Right cardiac atrium (tissue), 5 donors: ENCODE measurements around the gene IGF1R. TPM values are rescaled to one million over a fixed set of nuclear protein-coding genes. Genes with fewer than 3 reads are reported as not detected.

Source experiments
- ATAC-seq, 2 donors: fragments of 200-7000 bp; cut with Tn5 transposase; one replicate each; pipeline versions ENCODE4 v1.8.0 to v1.9.1; 2020; ENCODE audit warnings: moderate library complexity in 2 of 2, mild to moderate bottlenecking in 1 of 2
- DNase-seq, 3 donors: peaks; one replicate each; pipeline ENCODE4 v3.0.0-alpha.2; 2020
- H3K27ac ChIP-seq: one replicate; pipeline ENCODE4 v1.5.1; 2013; ENCODE audit warnings: mild to moderate bottlenecking, low read length, control low read depth, moderate library complexity
- H3K27me3 ChIP-seq: one replicate; pipeline ENCODE4 v1.6.1; 2013; ENCODE audit not compliant: control insufficient read depth, insufficient read depth
- H3K4me1 ChIP-seq: one replicate; pipeline ENCODE4 v1.6.1; 2013; ENCODE audit warnings: low read length; ENCODE audit not compliant: control insufficient read depth, insufficient read depth
- H3K4me3 ChIP-seq: one replicate; pipeline ENCODE4 v1.5.1; 2013; ENCODE audit warnings: low read length, control low read depth
- H3K9me3 ChIP-seq: one replicate; pipeline ENCODE4 v1.6.1; 2013; ENCODE audit warnings: low read length; ENCODE audit not compliant: control insufficient read depth
- WGBS: extraction: QIAGEN DNeasy Blood & Tissue Kit; methylation state at CpG from one replicate; pipeline ENCODE4 v1.1.7; 2013; 5-methylcytosine and 5-hydroxymethylcytosine counted together
- intact Hi-C, 4 donors: fragments of 100-400 bp; cut with DNase I; formaldehyde crosslinking; loops; one replicate each; pipeline versions ENCODE4 v1.11.0 to v1.14.0; 2022 to 2023
- polyA plus RNA-seq: library from polyadenylated mRNA; stranded (reverse); fragments of 200-250 nt; gene quantifications from one replicate; pipeline ENCODE4 v1.2.3, GENCODE V29; 2013
- total RNA-seq, 4 donors: library from RNA; stranded (reverse); fragmentation: NEBNext Ultra II Directional; extraction: Animal tissue kit (Norgen Biotek cat#: 25700); gene quantifications; one replicate each; pipeline ENCODE4 v1.2.1, GENCODE V29; 2021
- donor health status: healthy with polysubstance abuse.
- donor health status: DM: no; HTN: yes; CAD: no.
- donor health status: DM: no; HTN: no; CAD: no.
- donor health status: DM: no; HTN: yes; CAD: no; lungs with severe emphysema.
- donor health status: DM: yes; HTN: yes; CAD: no.

The IGF1R gene
- total and polyA plus RNA-seq, 5 donors, result 9.0 to 52.3 (median 34.4) TPM

- peaks cover 21% of the 10 kb centered on the region for H3K4me1 ChIP-seq
- intact Hi-C loops, result no loop called here
- H3K27ac ChIP-seq, result peak overlapping the region; percentile 74
- 53% methylated on average over 18 of the region's 18 CpGs for WGBS
- peak overlapping the region; percentile 22 for H3K4me3 ChIP-seq
- DNase-seq (peak in 2 of 3 donors; percentile 48 to 56), ATAC-seq (no peak)
- H3K27me3 ChIP-seq, result no peaks in the 10 kb centered on the region
- H3K9me3 ChIP-seq, result no peaks in the 10 kb centered on the region
Measured at GRCh38 chr15:98853617-98854420, 205.5 kb downstream of the IGF1R start.

- Histone ChIP-seq H3K27me3 (no peaks in the 10 kb centered on the region), H3K4me3 (no peak overlapping the region), H3K9me3 (no peaks in the 10 kb centered on the region), H3K4me1 (peaks cover 21% of the 10 kb centered on the region), H3K27ac (peak overlapping the region; percentile 74)
- 64% methylated on average over 7 of the region's 7 CpGs for WGBS
- intact Hi-C loops, result no loop called here
- DNase-seq (peak in 1 of 3 donors; percentile 34), ATAC-seq (no peak)
Measured at GRCh38 chr15:98854496-98854895, 206.2 kb downstream of the IGF1R start.

- Histone ChIP-seq H3K27me3 (no peaks in the 10 kb centered on the region), H3K27ac (no peak overlapping the region), H3K4me1 (peaks cover 21% of the 10 kb centered on the region), H3K4me3 (no peak overlapping the region), H3K9me3 (no peaks in the 10 kb centered on the region)
- WGBS, result 85% methylated on average over 10 of the region's 10 CpGs
- intact Hi-C loops, result no loop called here
- ATAC-seq, result no peak
- DNase-seq, result no peak
Measured at GRCh38 chr15:98855067-98855814, 206.9 kb downstream of the IGF1R start.

DNA sequence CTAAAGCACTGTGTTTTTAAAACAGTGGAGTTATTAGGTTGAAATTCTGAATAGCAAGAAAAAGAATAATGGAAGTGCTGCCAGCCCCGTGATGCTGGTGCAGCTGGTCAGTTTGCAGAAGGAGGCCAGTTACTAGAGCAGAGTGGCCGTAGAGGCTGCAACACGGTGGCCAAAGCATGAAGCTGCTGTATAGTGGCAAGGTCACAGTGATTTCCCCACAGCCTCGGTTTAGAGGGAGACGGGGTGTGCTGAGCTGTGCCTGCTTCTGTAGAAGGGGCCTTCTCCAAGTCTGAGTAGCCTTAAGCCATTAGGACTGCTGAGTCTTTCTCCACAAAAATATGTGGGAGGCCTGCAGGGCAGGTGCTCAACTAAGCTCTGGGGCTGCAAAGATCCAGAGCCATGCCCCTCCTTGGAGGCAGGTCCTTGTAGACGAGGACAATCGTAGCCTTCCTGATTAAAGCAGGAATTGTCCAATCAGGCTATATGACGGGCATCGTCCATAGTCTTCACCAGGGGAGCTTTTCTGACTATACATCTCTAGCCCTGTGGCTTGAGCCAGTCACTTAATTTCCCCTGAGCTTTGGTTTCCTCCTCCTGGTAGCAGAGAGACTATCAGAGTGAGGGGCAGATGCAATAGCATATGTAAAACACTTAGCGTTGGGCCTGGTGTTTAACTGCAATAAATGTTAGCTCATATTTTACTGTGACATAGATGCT lies 207.6 kb downstream of the IGF1R start:
- H3K27ac ChIP-seq, result no peak overlapping the region
- H3K9me3 ChIP-seq, result no peaks in the 10 kb centered on the region
- DNase-seq (peak in 1 of 3 donors; percentile 28), ATAC-seq (no peak)
- H3K27me3 ChIP-seq, result no peaks in the 10 kb centered on the region
- 68% methylated on average over 10 of the region's 10 CpGs for WGBS
- H3K4me3 ChIP-seq, result no peak overlapping the region
- intact Hi-C loops, result no loop called here
- peaks cover 19% of the 10 kb centered on the region for H3K4me1 ChIP-seq

GRCh38 chr15:98856532-98856907 lies 208.2 kb downstream of the IGF1R start:
- DNase-seq (no peak), ATAC-seq (no peak)
- no peaks in the 10 kb centered on the region for H3K27me3 ChIP-seq
- 62% methylated on average over 1 of the region's 1 CpG for WGBS
- intact Hi-C loops, result no loop called here
- H3K4me1 ChIP-seq, result peaks cover 19% of the 10 kb centered on the region
- H3K4me3 ChIP-seq, result no peak overlapping the region
- no peaks in the 10 kb centered on the region for H3K9me3 ChIP-seq
- H3K27ac ChIP-seq, result no peak overlapping the region

- peak overlapping the region; percentile 4 for H3K27ac ChIP-seq
- no peaks in the 10 kb centered on the region for H3K9me3 ChIP-seq
- 30% methylated on average over 9 of the region's 9 CpGs for WGBS
- H3K4me1 ChIP-seq, result peaks cover 18% of the 10 kb centered on the region
- intact Hi-C loops, result no loop called here
- no peak overlapping the region for H3K4me3 ChIP-seq
- ATAC-seq (no peak), DNase-seq (no peak)
- no peaks in the 10 kb centered on the region for H3K27me3 ChIP-seq
Measured at GRCh38 chr15:98858610-98859023, 210.3 kb downstream of the IGF1R start.

GRCh38 chr15:98859149-98859548 lies 210.8 kb downstream of the IGF1R start:
- Histone ChIP-seq H3K27me3 (no peaks in the 10 kb centered on the region), H3K9me3 (no peaks in the 10 kb centered on the region), H3K4me3 (no peak overlapping the region), H3K27ac (no peak overlapping the region), H3K4me1 (peaks cover 15% of the 10 kb centered on the region)
- 97% methylated on average over 6 of the region's 6 CpGs for WGBS
- ATAC-seq (no peak), DNase-seq (no peak)
- intact Hi-C loops, result no loop called here

DNA sequence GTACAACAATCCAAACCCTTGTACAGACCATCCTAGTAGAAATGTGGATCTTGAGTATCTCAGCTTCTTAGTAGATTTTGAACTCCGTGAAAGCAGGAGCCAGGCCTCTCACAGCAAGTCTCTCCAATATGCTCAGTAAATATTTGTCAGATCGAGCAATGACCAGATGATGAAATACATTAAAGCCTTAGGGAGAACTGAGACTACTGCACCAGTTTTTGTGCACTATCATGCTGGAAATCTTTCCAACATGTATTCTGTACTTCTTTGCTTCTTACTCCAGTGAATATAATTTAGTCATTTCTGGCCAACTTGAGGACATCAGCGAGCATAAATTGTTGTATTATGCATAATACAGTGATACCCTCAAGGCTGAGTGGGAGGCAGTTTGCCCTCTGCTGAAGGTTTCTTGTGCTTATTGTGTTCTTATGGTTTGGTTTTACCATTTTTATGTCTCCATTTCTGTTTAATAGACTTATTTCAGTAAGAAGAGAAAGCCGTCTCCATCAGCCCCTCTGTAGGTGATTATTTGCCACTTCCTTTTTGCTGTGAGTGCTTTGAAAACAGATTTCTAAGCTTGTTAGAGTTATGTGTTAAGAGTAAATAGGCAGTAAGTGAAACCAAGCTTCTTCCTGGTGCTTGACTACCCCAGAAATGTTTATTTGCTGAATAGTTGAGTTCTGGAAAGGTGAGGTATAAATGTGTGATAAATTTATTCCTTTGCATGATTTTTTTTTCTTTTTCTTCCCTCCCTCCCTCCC lies 212.1 kb downstream of the IGF1R start:
- Histone ChIP-seq H3K4me3 (no peak overlapping the region), H3K4me1 (peaks cover 17% of the 10 kb centered on the region), H3K9me3 (no peaks in the 10 kb centered on the region), H3K27ac (no peak overlapping the region), H3K27me3 (no peaks in the 10 kb centered on the region)
- DNase-seq (no peak), ATAC-seq (no peak)
- WGBS, result 67% methylated on average over 4 of the region's 4 CpGs
- intact Hi-C loops, result loop anchor here in 1 of 4 donors (10.0 kb wide), 1 partner anchor 354 kb away; no protein-coding TSS in a partner anchor

DNA sequence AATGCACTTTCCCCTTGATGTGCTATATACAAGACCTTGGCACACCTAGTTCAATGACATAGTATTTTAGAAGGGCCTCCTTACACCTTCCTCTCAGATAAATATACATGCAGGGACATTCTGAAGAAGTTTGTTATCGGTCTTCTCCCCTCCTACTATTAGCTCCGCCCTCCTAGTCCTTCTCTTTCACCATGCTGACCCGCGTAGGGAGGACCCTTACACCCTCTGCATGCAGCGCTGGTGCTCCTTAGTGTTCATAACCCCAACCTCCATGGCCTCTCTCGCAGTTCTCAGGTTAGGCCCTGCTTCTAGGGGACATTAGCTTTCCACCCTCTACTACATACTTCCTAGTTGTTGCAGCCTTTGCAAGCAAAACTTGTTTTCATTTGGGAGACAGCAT lies 212.8 kb downstream of the IGF1R start:
- WGBS, result 87% methylated on average over 6 of the region's 6 CpGs
- no peak overlapping the region for H3K27ac ChIP-seq
- H3K4me3 ChIP-seq, result no peak overlapping the region
- no peak for DNase-seq
- ATAC-seq, result no peak
- intact Hi-C loops, result loop anchor here in 1 of 4 donors (10.0 kb wide), 1 partner anchor 354 kb away; no protein-coding TSS in a partner anchor
- H3K27me3 ChIP-seq, result no peaks in the 10 kb centered on the region
- peaks cover 12% of the 10 kb centered on the region for H3K4me1 ChIP-seq
- H3K9me3 ChIP-seq, result no peaks in the 10 kb centered on the region

- H3K9me3 ChIP-seq, result no peaks in the 10 kb centered on the region
- intact Hi-C loops, result loop anchor here in 1 of 4 donors (10.0 kb wide), 1 partner anchor 351 kb away; no protein-coding TSS in a partner anchor
- peaks cover 6% of the 10 kb centered on the region for H3K4me1 ChIP-seq
- H3K27me3 ChIP-seq, result no peaks in the 10 kb centered on the region
- no peak overlapping the region for H3K27ac ChIP-seq
- no peak overlapping the region for H3K4me3 ChIP-seq
- no peak for DNase-seq
- ATAC-seq, result no peak
Measured at GRCh38 chr15:98863983-98864382, 215.6 kb downstream of the IGF1R start.
